Uterus (tissue), 2 donors: ENCODE data around the gene TBC1D13.

Experiments used
- POLR2A ChIP-seq, 2 donors: fragments of 450-650 bp; IDR thresholded peaks; one replicate each; pipeline ENCODE4 v1.6.1; 2016; ENCODE audit warnings: antibody characterized with exemption in 2 of 2, mild to moderate bottlenecking in 1 of 2, moderate library complexity in 1 of 2
- TF ChIP-seq, protein P1 (sequence below), 4 experiments: fragments of 200-600 bp in 2 of 4; fragments of 450-650 bp in 2 of 4; sonication (generic) in 2 of 4; IDR thresholded peaks; one replicate each; pipeline ENCODE4 v1.5.1; 2016 to 2019; ENCODE audit warnings: antibody characterized with exemption in 4 of 4, mild to moderate bottlenecking in 2 of 4, moderate library complexity in 1 of 4

GRCh38 chr9:128821584-128822406, 34.7 kb downstream of the TBC1D13 start:
- no peak for TF ChIP-seq POLR2A (IDR thresholded peaks at IDR 0.05)
- TF ChIP-seq, protein P1, sequence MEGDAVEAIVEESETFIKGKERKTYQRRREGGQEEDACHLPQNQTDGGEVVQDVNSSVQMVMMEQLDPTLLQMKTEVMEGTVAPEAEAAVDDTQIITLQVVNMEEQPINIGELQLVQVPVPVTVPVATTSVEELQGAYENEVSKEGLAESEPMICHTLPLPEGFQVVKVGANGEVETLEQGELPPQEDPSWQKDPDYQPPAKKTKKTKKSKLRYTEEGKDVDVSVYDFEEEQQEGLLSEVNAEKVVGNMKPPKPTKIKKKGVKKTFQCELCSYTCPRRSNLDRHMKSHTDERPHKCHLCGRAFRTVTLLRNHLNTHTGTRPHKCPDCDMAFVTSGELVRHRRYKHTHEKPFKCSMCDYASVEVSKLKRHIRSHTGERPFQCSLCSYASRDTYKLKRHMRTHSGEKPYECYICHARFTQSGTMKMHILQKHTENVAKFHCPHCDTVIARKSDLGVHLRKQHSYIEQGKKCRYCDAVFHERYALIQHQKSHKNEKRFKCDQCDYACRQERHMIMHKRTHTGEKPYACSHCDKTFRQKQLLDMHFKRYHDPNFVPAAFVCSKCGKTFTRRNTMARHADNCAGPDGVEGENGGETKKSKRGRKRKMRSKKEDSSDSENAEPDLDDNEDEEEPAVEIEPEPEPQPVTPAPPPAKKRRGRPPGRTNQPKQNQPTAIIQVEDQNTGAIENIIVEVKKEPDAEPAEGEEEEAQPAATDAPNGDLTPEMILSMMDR (IDR thresholded peaks at IDR 0.05) = no peak
